ENCODE data around the gene SLC37A4. TPM values are rescaled to one million over a fixed set of nuclear protein-coding genes. Genes with fewer than 3 reads are reported as not detected.

The SLC37A4 gene
- total and polyA plus RNA-seq, 10 of the 15 experiments (the other 5 are each of a cell fraction or from before 2014, with no cell fraction given) = 11.6 to 29.7 (median 20.4) TPM

- TF ChIP-seq PAX5 (IDR thresholded peaks at IDR 0.05; ENCODE audit: borderline replicate concordance, low read depth, low read length) (peak; percentile 62; the same call in 1 of the 2 replicates), NBN (IDR thresholded peaks at IDR 0.05) (no peak), NR2C2 (IDR thresholded peaks at IDR 0.05; ENCODE audit: borderline replicate concordance, control insufficient read depth, insufficient read length, low read depth) (no peak), ZNF687 (IDR thresholded peaks at IDR 0.05) (no peak; the same call in 1 of the 2 replicates), ZBTB11 (CRISPR knock-in tag; IDR thresholded peaks at IDR 0.05) (no peak), ZNF384 (IDR thresholded peaks at IDR 0.05; ENCODE audit: borderline replicate concordance, low read depth, low read length) (no peak), NFXL1 (IDR thresholded peaks at IDR 0.05; ENCODE audit: borderline replicate concordance) (no peak), ELK1 (IDR thresholded peaks at IDR 0.05; ENCODE audit: low read depth, low read length) (no peak), HCFC1 (IDR thresholded peaks at IDR 0.05; ENCODE audit: low read length) (no peak), NFYB (IDR thresholded peaks at IDR 0.05; ENCODE audit: insufficient read depth, low read depth, low read length) (no peak), SUPT20H (IDR thresholded peaks at IDR 0.05; ENCODE audit: borderline replicate concordance, control insufficient read depth, low read depth, low read length) (no peak), KAT2A (conservative IDR thresholded peaks at IDR 0.05; ENCODE audit: control insufficient read depth, low read depth, low read length) (no peak), BRCA1 (IDR thresholded peaks at IDR 0.05; ENCODE audit: low read depth, low read length) (no peak), RELB (IDR thresholded peaks at IDR 0.05; ENCODE audit: low read depth) (0 out of 2 replicates have a peak, but pooled peaks have one; percentile 13), RAD21 (IDR thresholded peaks at IDR 0.05; ENCODE audit: insufficient read depth, low read depth, low read length) (peak; percentile 64), CBX5 (IDR thresholded peaks at IDR 0.05; ENCODE audit: low read depth) (no peak), NFYA (IDR thresholded peaks at IDR 0.05; ENCODE audit: borderline replicate concordance, low read depth, low read length) (no peak), SREBF1 (IDR thresholded peaks at IDR 0.05; ENCODE audit: low read length) (no peak), CBFB (IDR thresholded peaks at IDR 0.05; ENCODE audit: low read depth) (peak; percentile 56; the same call in 1 of the 2 replicates)
These were observed at the start of gene SLC37A4 (continued) for GRCh38 chr11:119030329-119031047.
